HPDE6-E6E7 (cell line): ENCODE measurements around the gene TRAF3.
"Not testable (repeated sequence)": the region's sequence is repeated elsewhere in the genome, so short reads cannot be mapped to it uniquely, and the experiment has no call there.

Experiments
- DNase-seq: peaks from one replicate; pipeline ENCODE4 v3.0.0; 2011; ENCODE audit warnings: missing footprints; ENCODE audit errors: extremely low spot score

Gene TRAF3

GRCh38 chr14:102923925-102924486, 146.8 kb downstream of the TRAF3 start:
- DNase-seq: no peak

- no peak for DNase-seq
Observed at GRCh38 chr14:102924632-102925588, 147.7 kb downstream of the TRAF3 start.

GRCh38 chr14:102925646-102926045, 148.4 kb downstream of the TRAF3 start:
- DNase-seq: no peak

- DNase-seq: no peak
Observed at GRCh38 chr14:102926104-102926503, 148.9 kb downstream of the TRAF3 start.

GRCh38 chr14:102926840-102927239, 149.6 kb downstream of the TRAF3 start:
- DNase-seq: not testable (repeated sequence)

GRCh38 chr14:102927346-102927877, 150.2 kb downstream of the TRAF3 start:
- peak; percentile 73 for DNase-seq

- peak; percentile 51 for DNase-seq
Observed at GRCh38 chr14:102927878-102928411, 150.7 kb downstream of the TRAF3 start.

- peak; percentile 85 for DNase-seq
Observed at GRCh38 chr14:102928412-102929240, 151.4 kb downstream of the TRAF3 start.

- no peak for DNase-seq
Observed at GRCh38 chr14:102929241-102930137, 152.2 kb downstream of the TRAF3 start.

- no peak for DNase-seq
Observed at GRCh38 chr14:102930138-102930752, 153.0 kb downstream of the TRAF3 start.

- no peak for DNase-seq
Observed at GRCh38 chr14:102930753-102931579, 153.7 kb downstream of the TRAF3 start.

GRCh38 chr14:102931580-102932285, 154.5 kb downstream of the TRAF3 start:
- DNase-seq: no peak

GRCh38 chr14:102932484-102933248, 155.4 kb downstream of the TRAF3 start:
- DNase-seq: no peak

- DNase-seq: no peak
Observed at GRCh38 chr14:102933618-102934231, 156.5 kb downstream of the TRAF3 start.

GRCh38 chr14:102935756-102936155, 158.5 kb downstream of the TRAF3 start:
- DNase-seq: no peak

- no peak for DNase-seq
Observed at GRCh38 chr14:102937331-102938175, 160.3 kb downstream of the TRAF3 start.
